Limb (tissue), 2 donors: ENCODE measurements around the gene NALCN.
A peak's percentile ranks its signal among the peaks of the same experiment; 100 is the strongest.

Experiments
- DNase-seq, 2 donors: peaks; one replicate each; pipeline ENCODE4 v3.0.0-alpha.2; 2016; ENCODE audit errors: extremely low spot score in 2 of 2

NALCN gene

GRCh38 chr13:101416181-101417042 is at the start of gene NALCN:
Gene NALCN (minus strand): TSS chr13:101416508. CDS start chr13:101399126, 17,382 bp downstream.
- DNase-seq, result peak in 1 of 2 donors; percentile 72

GRCh38 chr13:101465877-101466276 is 49.6 kb upstream of the NALCN start:
- no peak for DNase-seq

GRCh38 chr13:101457176-101457575 is 40.9 kb upstream of the NALCN start:
- no peak for DNase-seq

- no peak for DNase-seq
These were observed 39.6 kb upstream of the NALCN start for GRCh38 chr13:101455863-101456262.

- no peak for DNase-seq
These were observed 38.5 kb upstream of the NALCN start for GRCh38 chr13:101454767-101455166.

- DNase-seq, result peak in 1 of 2 donors; percentile 42
These were observed 37.5 kb upstream of the NALCN start for GRCh38 chr13:101453784-101454201.

- peak in 1 of 2 donors; percentile 33 for DNase-seq
These were observed 36.5 kb upstream of the NALCN start, which contains the start of gene ITGBL1 for GRCh38 chr13:101452519-101453485. Gene ITGBL1 (plus strand): TSS chr13:101452675. CDS start chr13:101452834, 159 bp downstream.

GRCh38 chr13:101451641-101452040 is 35.3 kb upstream of the NALCN start:
- no peak for DNase-seq

GRCh38 chr13:101450749-101451130 is 34.4 kb upstream of the NALCN start:
- no peak for DNase-seq

- no peak for DNase-seq
These were observed 33.8 kb upstream of the NALCN start for GRCh38 chr13:101449790-101450748.

GRCh38 chr13:101447852-101448251 is 31.5 kb upstream of the NALCN start:
- DNase-seq, result no peak

- no peak for DNase-seq
These were observed 18.2 kb upstream of the NALCN start for GRCh38 chr13:101434486-101434885.

GRCh38 chr13:101433895-101434294 is 17.6 kb upstream of the NALCN start:
- DNase-seq, result no peak

GRCh38 chr13:101429733-101430132 is 13.4 kb upstream of the NALCN start:
- DNase-seq, result no peak

- DNase-seq, result no peak
These were observed 9.3 kb upstream of the NALCN start for GRCh38 chr13:101425623-101426022.

- no peak for DNase-seq
These were observed 8.8 kb upstream of the NALCN start for GRCh38 chr13:101425156-101425471.

- no peak for DNase-seq
These were observed 8.3 kb upstream of the NALCN start for GRCh38 chr13:101424381-101425155.

GRCh38 chr13:101423872-101424271 is 7.6 kb upstream of the NALCN start:
- DNase-seq, result no peak

GRCh38 chr13:101417501-101417900 is 1.2 kb upstream of the NALCN start:
- DNase-seq, result no peak

GRCh38 chr13:101417043-101417406 is 717 bp upstream of the NALCN start:
- DNase-seq, result no peak
